OCI-LY1 (cell line): ENCODE data around the gene CNN2.

Experiments
- H2AFZ ChIP-seq: fragments of 200-600 bp; sonication (generic), shearing (Covaris generic); 2 replicates; pipeline ENCODE4 v1.6.0; 2014; ENCODE audit warnings: antibody characterized with exemption, mild to moderate bottlenecking, low read length
- H3F3A ChIP-seq: fragments of 200-600 bp; sonication (generic), shearing (Covaris generic); 2 replicates; pipeline ENCODE4 v1.6.0; 2014; ENCODE audit warnings: mild to moderate bottlenecking, antibody characterized with exemption, low read length, moderate library complexity; ENCODE audit not compliant: insufficient read depth
- H3K27ac ChIP-seq: fragments of 200-600 bp; sonication (generic); 2 replicates; pipeline ENCODE4 v1.5.1; 2014; ENCODE audit warnings: low read length, mixed run types, mild to moderate bottlenecking, low read depth; ENCODE audit not compliant: poor library complexity, severe bottlenecking
- H3K27me3 ChIP-seq: fragments of 200-600 bp; sonication (generic); 2 replicates; pipeline ENCODE4 v1.6.0; 2014; ENCODE audit warnings: antibody characterized with exemption, mild to moderate bottlenecking, low read length, moderate library complexity; ENCODE audit not compliant: insufficient read depth
- H3K36me3 ChIP-seq: fragments of 200-600 bp; sonication (generic); 2 replicates; pipeline ENCODE4 v1.6.1; 2014; ENCODE audit warnings: mild to moderate bottlenecking, antibody characterized with exemption, low read length, moderate library complexity, mixed read lengths; ENCODE audit not compliant: insufficient read depth
- H3K4me1 ChIP-seq: fragments of 200-600 bp; sonication (generic); 2 replicates; pipeline ENCODE4 v1.5.1; 2014; ENCODE audit warnings: mild to moderate bottlenecking, low read length, moderate library complexity; ENCODE audit not compliant: insufficient read depth, severe bottlenecking
- H3K4me2 ChIP-seq: fragments of 200-600 bp; sonication (generic), shearing (Covaris generic); 2 replicates; pipeline ENCODE4 v1.6.1; 2014; ENCODE audit warnings: low read length
- H3K4me3 ChIP-seq: fragments of 200-600 bp; sonication (generic); 2 replicates; pipeline ENCODE4 v1.5.1; 2014; ENCODE audit warnings: low read length, low read depth, mild to moderate bottlenecking, mixed read lengths; ENCODE audit not compliant: poor library complexity, severe bottlenecking
- H3K79me2 ChIP-seq: fragments of 200-600 bp; shearing (Covaris generic); 2 replicates; pipeline ENCODE4 v1.6.1; 2016; ENCODE audit warnings: mixed run types, low read length, mixed read lengths; ENCODE audit not compliant: insufficient read depth
- H3K9ac ChIP-seq: fragments of 200-600 bp; sonication (generic), shearing (Covaris generic); 2 replicates; pipeline ENCODE4 v1.6.1; 2014; ENCODE audit warnings: mild to moderate bottlenecking, low read length, mixed read lengths
- H3K9me2 ChIP-seq: fragments of 200-600 bp; sonication (generic), shearing (Covaris generic); 2 replicates; pipeline ENCODE4 v1.6.1; 2014; ENCODE audit warnings: low read depth, mild to moderate bottlenecking, low read length, mixed read lengths
- H3K9me3 ChIP-seq: fragments of 200-600 bp; shearing (Covaris generic); 2 replicates; pipeline ENCODE4 v1.6.1; 2014; ENCODE audit warnings: low read length, mixed read lengths
- H4K20me1 ChIP-seq: fragments of 200-600 bp; sonication (generic), shearing (Covaris generic); 2 replicates; pipeline ENCODE4 v1.6.0; 2016; ENCODE audit warnings: mild to moderate bottlenecking, low read length; ENCODE audit not compliant: insufficient read depth
- EZH2 ChIP-seq: fragments of 200-600 bp; sonication (generic), shearing (Covaris generic); IDR thresholded peaks from 2 replicates; pipeline ENCODE4 v1.8.0; 2017; ENCODE audit warnings: borderline replicate concordance, mixed run types, mild to moderate bottlenecking, antibody characterized with exemption, low read length, moderate library complexity, mixed read lengths
- TF ChIP-seq, protein P1 (sequence below): fragments of 200-600 bp; sonication (generic), shearing (Covaris generic); IDR thresholded peaks from 2 replicates; pipeline ENCODE4 v1.5.1; 2017; ENCODE audit warnings: mild to moderate bottlenecking, antibody characterized with exemption, low read length, moderate library complexity, mixed read lengths

Gene CNN2

DNA sequence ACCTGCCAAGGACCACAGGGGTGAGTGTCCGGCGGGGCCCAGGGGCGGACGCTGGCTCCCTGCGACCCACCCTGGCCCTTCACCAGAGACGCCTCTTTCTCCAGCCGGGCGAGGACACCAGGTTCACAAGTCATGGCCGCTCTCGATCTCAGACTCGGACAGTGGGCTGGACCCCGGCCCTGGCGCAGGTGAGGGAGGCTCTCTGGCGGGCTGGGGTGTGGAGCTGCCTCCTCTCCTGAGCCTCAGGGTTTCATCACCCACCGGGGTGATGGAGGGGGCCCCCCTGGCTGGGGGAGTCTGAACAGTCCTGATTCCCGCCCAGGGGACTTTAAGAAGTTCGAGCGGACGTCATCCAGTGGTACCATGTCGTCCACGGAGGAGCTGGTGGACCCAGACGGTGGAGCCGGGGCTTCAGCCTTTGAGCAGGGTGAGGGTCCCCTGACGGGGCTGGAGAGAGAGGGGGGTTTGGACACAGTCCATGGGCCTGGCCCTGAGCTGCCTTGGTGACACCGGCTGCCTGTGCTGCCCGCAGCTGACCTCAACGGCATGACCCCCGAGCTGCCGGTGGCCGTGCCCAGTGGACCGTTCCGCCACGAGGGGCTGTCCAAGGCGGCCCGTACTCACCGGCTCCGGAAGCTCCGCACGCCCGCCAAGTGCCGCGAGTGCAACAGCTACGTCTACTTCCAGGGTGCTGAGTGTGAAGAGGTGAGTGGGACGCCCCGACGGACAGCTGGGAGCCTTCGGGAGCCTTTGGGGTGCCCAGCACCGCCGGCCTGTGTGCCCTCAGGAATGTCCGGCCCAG is 54.2 kb downstream of the CNN2 start:
- Histone ChIP-seq H3K36me3 (peaks cover 69% of the 10 kb centered on the region), H3K9me3 (no peaks in the 10 kb centered on the region), H3K4me3 (no peak overlapping the region), H3K79me2 (no peaks in the 10 kb centered on the region), H3F3A (no peaks in the 10 kb centered on the region), H4K20me1 (no peaks in the 10 kb centered on the region), H2AFZ (no peak overlapping the region), H3K9me2 (no peaks in the 10 kb centered on the region), H3K4me1 (peaks cover 39% of the 10 kb centered on the region), H3K4me2 (no peak overlapping the region), H3K27ac (no peak overlapping the region), H3K27me3 (no peaks in the 10 kb centered on the region), H3K9ac (no peak overlapping the region)
- TF ChIP-seq, protein P1, sequence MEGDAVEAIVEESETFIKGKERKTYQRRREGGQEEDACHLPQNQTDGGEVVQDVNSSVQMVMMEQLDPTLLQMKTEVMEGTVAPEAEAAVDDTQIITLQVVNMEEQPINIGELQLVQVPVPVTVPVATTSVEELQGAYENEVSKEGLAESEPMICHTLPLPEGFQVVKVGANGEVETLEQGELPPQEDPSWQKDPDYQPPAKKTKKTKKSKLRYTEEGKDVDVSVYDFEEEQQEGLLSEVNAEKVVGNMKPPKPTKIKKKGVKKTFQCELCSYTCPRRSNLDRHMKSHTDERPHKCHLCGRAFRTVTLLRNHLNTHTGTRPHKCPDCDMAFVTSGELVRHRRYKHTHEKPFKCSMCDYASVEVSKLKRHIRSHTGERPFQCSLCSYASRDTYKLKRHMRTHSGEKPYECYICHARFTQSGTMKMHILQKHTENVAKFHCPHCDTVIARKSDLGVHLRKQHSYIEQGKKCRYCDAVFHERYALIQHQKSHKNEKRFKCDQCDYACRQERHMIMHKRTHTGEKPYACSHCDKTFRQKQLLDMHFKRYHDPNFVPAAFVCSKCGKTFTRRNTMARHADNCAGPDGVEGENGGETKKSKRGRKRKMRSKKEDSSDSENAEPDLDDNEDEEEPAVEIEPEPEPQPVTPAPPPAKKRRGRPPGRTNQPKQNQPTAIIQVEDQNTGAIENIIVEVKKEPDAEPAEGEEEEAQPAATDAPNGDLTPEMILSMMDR: no peak
- no peak for TF ChIP-seq EZH2

DNA sequence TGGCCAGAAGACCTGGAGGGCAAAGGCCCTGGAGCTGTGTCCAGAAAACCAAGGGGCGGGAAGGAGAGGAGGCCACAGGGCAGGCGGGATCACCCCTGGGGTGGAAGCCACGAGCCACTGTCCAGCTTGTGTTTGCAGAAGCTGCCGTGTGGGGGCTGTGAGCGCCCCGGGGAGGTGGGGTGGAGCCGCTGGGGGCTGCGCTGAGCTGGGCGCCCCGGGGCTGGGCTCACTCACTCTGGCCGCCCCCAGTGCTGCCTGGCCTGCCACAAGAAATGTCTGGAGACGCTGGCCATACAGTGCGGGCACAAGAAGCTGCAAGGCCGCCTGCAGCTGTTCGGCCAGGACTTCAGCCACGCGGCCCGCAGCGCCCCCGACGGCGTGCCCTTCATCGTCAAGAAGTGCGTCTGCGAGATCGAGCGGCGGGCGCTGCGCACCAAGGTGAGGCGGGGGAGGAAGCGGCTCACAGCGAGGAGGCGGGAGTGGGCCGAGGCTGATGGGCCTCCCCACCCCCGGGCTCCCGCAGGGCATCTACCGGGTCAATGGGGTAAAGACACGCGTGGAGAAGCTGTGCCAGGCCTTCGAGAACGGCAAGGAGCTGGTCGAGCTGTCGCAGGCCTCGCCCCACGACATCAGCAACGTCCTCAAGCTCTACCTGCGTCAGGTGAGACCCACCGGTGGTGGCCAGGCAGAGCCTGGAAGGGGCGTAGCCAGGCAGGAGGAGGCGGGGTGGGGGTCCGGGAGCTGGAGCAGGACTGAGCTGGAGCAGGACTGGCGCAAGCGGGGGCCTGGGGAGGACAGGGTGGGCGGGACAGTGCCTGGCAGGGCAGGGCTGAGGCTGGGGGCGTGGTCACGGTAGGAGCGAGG is 55.1 kb downstream of the CNN2 start:
- Histone ChIP-seq H3K9me3 (no peaks in the 10 kb centered on the region), H3K27ac (no peak overlapping the region), H4K20me1 (no peaks in the 10 kb centered on the region), H3K79me2 (no peaks in the 10 kb centered on the region), H3K4me2 (no peak overlapping the region), H3K36me3 (peaks cover 69% of the 10 kb centered on the region), H3K9me2 (no peaks in the 10 kb centered on the region), H3K27me3 (no peaks in the 10 kb centered on the region), H3K9ac (no peak overlapping the region), H2AFZ (no peak overlapping the region), H3K4me1 (peaks cover 34% of the 10 kb centered on the region), H3F3A (no peaks in the 10 kb centered on the region), H3K4me3 (no peak overlapping the region)
- TF ChIP-seq EZH2: no peak
- TF ChIP-seq, protein P1: no peak

GRCh38 chr19:1082165-1082927 is 55.9 kb downstream of the CNN2 start:
- Histone ChIP-seq H3K4me2 (peak overlapping the region; percentile 37; the same call in 1 of the 2 replicates), H3K9ac (no peak overlapping the region), H3K9me2 (no peaks in the 10 kb centered on the region), H3K27ac (no peak overlapping the region), H3K79me2 (no peaks in the 10 kb centered on the region), H3K27me3 (no peaks in the 10 kb centered on the region), H3K4me1 (peaks cover 30% of the 10 kb centered on the region), H3F3A (no peaks in the 10 kb centered on the region), H3K4me3 (no peak overlapping the region), H3K9me3 (no peaks in the 10 kb centered on the region), H3K36me3 (peaks cover 77% of the 10 kb centered on the region), H4K20me1 (no peaks in the 10 kb centered on the region), H2AFZ (no peak overlapping the region)
- TF ChIP-seq EZH2: no peak
- TF ChIP-seq, protein P1: no peak
